NCI-H82 treated with DMSO at 0.1 percent for 48 hours (cell line): ENCODE measurements around the gene B3GAT2.

Source experiments
- DNase-seq: peaks from one replicate; lab custom pipeline; 2025; ENCODE audit not compliant: unreplicated experiment; lab: John Stamatoyannopoulos, UW

The B3GAT2 gene

DNA sequence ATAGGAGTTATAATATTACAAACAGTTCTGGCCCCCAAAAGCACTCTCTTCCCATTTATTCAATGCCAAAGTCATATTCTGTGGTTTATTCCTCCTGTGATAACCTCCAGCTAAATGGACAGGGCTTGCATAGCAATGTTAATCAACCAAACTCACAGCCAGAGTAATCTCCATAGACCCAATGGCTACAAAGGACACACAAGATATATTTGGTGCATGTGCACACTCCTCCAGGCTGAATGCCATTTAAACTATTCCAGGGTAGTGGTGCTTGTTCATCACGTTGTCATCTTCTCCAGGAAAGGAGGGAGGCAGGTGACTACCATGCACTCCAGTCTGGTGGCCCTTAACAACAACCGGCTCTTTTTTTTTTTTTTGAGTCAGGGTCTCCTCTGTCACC is 56.8 kb downstream of the B3GAT2 start:
- DNase-seq, result no peak

- no peak for DNase-seq
Measured at GRCh38 chr6:70894001-70894400, 62.9 kb downstream of the B3GAT2 start.

GRCh38 chr6:70889270-70889669 is 67.6 kb downstream of the B3GAT2 start:
- DNase-seq, result no peak

GRCh38 chr6:70886661-70887060 is 70.2 kb downstream of the B3GAT2 start:
- DNase-seq, result no peak

- DNase-seq, result no peak
Measured at GRCh38 chr6:70886071-70886470, 70.8 kb downstream of the B3GAT2 start.

DNA sequence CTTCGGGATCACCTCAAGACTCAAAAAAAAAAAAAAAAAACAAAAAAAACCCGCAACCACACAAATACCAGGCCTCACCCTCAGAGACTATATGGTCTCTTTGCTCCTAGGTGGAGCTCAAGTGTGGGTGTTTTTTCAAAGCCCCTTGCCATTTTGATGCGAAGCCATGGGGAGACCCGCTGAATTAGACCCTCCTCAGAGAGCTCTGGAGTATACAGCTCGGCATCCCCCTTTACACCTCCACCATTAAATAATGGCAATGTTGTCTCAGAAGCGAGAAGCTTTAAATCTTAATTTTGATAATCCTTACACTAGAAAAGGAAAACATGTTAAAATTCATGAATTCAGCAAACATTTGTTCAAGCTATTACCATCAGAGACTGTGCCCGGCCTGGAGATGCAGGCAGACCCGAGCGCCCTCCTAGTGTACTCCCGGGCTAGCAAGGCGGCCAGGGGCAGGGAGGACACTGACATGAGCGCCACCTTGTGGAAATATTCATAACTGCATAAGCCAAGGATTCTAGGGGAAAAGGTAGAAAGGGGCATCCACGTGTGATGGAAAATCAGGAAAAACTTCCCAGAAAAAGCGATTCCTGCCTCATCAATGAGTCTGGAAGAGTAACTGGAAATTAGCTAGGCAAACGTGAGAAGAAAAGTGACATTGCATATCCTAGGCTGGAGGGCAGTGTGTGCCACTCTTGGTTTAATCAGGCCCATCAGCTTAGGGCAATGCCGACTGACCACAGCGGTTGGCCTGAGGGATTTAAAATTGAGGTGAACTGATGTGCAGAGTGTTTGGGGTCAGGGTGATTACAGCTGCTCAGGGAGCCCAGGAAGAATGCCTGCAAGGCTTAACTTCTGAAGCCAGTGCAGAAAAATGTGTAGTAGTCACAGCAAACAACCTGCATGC is 72.5 kb downstream of the B3GAT2 start:
- DNase-seq, result peak; percentile 15

- DNase-seq, result no peak
Measured at GRCh38 chr6:70879496-70879895, 77.4 kb downstream of the B3GAT2 start.

- no peak for DNase-seq
Measured at GRCh38 chr6:70874181-70874913, 82.5 kb downstream of the B3GAT2 start.

DNA sequence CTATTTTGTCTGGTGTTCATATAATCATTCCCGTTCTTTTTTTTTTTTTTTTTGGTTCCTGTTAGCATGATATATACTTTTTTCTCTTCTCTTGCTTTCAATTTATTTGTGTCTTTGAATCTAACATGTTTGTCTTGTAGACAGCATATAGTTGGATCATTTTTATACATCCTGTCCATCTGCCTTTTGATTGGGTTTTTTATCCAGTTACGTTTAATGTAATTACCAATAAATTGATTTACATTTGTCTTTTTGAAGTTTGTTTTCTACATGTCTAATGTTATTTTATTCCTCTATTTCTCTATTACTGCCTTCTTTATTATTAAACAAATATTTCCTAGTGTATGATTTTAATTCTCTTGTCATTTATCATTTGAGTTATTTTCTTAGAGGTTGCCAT is 84.4 kb downstream of the B3GAT2 start:
- DNase-seq, result no peak

GRCh38 chr6:70864401-70864800 is 92.5 kb downstream of the B3GAT2 start:
- DNase-seq, result no peak

GRCh38 chr6:70863343-70863742 is 93.5 kb downstream of the B3GAT2 start:
- DNase-seq, result no peak

GRCh38 chr6:70860920-70861319 is 95.9 kb downstream of the B3GAT2 start:
- no peak for DNase-seq

DNA sequence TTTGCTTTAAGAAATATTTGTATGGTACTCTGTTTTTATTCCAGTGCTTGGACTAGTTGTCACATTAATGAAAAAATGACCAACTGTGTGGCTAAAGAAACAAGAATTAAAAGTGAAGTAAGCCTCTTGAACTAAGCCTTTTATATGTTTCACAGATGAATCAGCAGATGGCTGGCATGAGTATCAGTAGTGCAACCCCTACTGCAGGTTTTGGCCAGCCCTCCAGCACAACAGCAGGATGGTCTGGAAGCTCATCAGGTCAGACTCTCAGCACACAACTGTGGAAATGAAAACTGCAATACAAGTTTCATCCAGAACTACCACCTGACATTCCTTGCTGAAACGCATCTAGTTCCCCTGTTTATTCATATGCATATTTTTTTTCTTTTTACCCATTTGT is 96.8 kb downstream of the B3GAT2 start:
- DNase-seq, result peak; percentile 70

GRCh38 chr6:70857387-70858077 is 99.3 kb downstream of the B3GAT2 start:
- DNase-seq, result no peak

DNA sequence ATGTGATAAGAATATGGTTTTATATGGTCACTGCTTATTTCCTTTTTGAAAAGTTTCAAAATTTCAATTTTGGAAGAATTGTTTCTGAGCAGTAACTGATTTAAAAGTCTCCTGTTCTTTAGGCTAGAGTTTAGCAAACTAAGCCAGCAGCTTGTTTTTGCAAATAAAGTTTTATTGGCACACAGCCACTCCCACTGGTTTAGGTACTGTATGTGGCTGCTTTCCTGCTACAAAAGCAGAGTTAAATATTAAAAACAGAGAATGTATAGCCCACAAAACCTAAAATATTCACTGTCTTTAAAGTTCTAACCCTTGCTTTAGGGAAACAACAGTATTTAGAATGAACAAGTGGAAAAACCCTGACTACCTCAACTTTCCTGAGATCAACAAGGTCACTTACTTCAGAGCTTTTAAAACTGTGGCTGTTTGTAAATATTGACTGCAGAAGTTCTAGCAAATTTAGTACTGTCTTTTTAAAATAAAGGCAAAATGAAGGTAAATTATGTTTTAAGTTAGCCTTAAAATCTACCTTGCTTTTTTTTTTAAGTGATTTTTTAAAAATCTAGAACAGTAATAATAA is 104.1 kb downstream of the B3GAT2 start:
- DNase-seq, result no peak

DNA sequence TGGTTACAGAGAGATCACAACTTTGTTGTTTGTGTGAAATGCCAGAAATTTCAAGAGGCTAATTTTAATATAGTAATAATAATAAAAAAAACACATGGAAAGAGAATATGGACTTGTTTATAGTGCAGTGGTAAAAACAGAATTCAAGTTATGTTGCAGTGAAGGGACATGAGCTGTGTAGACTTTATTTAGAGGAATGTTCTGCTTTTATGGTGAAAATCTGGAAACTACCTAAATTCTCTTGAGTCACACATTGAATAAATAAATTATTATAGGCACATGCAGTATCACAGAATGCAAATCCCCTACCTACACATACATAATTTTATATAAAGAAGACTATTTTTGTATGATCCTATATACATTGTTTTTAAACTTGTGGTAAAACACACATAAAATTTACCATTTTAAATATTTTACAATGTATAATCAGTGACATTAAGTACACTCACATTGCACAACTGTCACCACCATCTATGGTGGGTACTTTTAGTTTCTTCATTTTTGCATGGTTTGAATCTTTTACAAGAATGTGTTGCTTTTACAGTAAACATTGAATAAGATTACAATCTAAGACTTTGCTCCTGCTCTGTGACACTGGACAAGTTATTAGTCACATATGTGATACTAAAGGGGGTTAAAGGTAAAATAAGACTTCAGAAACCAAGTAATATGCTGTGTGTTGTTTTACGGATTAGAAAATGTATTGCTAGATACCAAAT is 107.4 kb downstream of the B3GAT2 start:
- no peak for DNase-seq

- no peak for DNase-seq
Measured at GRCh38 chr6:70847106-70848084, 109.5 kb downstream of the B3GAT2 start.

GRCh38 chr6:70846207-70846835 is 110.5 kb downstream of the B3GAT2 start:
- DNase-seq, result no peak

DNA sequence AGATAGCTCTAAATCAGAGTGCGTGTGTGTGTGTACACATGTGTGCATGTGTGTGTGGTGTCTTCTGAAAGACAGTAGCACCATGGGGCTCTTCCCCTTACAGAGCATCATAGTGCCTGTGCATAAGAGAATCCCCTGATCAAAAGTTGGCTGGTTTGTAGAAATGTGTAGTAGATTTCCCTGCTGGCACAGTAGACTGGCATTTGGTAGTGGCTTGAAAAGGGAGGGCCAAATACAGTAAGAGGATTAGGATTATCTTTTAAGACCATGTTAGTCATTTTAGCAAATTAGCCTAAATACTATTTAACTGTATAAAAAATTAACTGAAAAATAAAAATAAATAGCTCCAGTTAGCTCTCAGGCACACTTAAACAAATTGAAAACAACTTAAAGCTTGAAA is 112.6 kb downstream of the B3GAT2 start:
- DNase-seq, result peak; percentile 70
